ENCODE results near the gene KIAA1549.

DNA sequence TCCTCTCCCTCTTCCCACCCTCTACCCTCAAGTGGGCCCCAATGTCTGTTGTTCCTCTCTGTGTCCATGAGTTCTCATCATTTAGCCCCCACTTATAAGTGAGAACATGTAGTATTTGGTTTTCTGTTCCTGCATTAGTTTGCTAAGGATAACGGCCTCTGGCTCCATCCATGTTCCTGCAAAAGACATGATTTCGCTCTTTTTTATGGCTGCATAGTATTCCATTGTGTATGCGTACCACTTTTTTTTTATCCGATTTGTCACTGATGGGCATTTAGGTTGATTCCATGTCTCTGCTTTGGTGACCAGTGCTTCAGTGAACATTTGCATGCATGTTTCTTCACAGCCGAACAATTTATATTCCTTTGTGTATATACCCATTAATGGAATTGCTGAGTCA lies 131.5 kb downstream of the KIAA1549 start:
- no peak for TF ChIP-seq SMAD4 (CRISPR knock-in tag; conservative IDR thresholded peaks at IDR 0.05)
- no peak for TF ChIP-seq DEAF1 (CRISPR knock-in tag; IDR thresholded peaks at IDR 0.05)
- TF ChIP-seq ZNF41 (CRISPR knock-in tag; conservative IDR thresholded peaks at IDR 0.05), result no peak
